NCI-H2196 treated with DMSO at 0.1 percent for 48 hours (cell line): ENCODE measurements around the gene CBFA2T3.
A peak's percentile ranks its signal among the peaks of the same experiment; 100 is the strongest.

Experiments used
- DNase-seq: peaks from one replicate; lab custom pipeline; 2025; ENCODE audit not compliant: unreplicated experiment; lab: John Stamatoyannopoulos, UW

The CBFA2T3 gene

GRCh38 chr16:88865310-88865709 lies 111.7 kb downstream of the CBFA2T3 start:
- no peak for DNase-seq

GRCh38 chr16:88864521-88864920 lies 112.5 kb downstream of the CBFA2T3 start:
- no peak for DNase-seq

- DNase-seq, result no peak
These were observed 112.9 kb downstream of the CBFA2T3 start for GRCh38 chr16:88864099-88864498.

- DNase-seq, result no peak
These were observed 113.6 kb downstream of the CBFA2T3 start for GRCh38 chr16:88863426-88863825.

GRCh38 chr16:88862968-88863367 lies 114.0 kb downstream of the CBFA2T3 start:
- DNase-seq, result no peak

GRCh38 chr16:88861359-88861758 lies 115.6 kb downstream of the CBFA2T3 start:
- no peak for DNase-seq

- no peak for DNase-seq
These were observed 117.5 kb downstream of the CBFA2T3 start for GRCh38 chr16:88859381-88860091.

- DNase-seq, result no peak
These were observed 119.2 kb downstream of the CBFA2T3 start for GRCh38 chr16:88857728-88858339.

- DNase-seq, result peak; percentile 81
These were observed 119.9 kb downstream of the CBFA2T3 start, which contains the start of the genes GALNS and TRAPPC2L for GRCh38 chr16:88856828-88857727. GALNS (minus strand) TSS chr16:88856947; CDS start chr16:88856877, 70 bp downstream. TRAPPC2L (plus strand) TSS chr16:88857127; CDS start chr16:88857151, 24 bp downstream.

GRCh38 chr16:88856122-88856827 lies 120.7 kb downstream of the CBFA2T3 start:
- no peak for DNase-seq

- no peak for DNase-seq
These were observed 121.3 kb downstream of the CBFA2T3 start for GRCh38 chr16:88855736-88856121.

GRCh38 chr16:88855176-88855575 lies 121.8 kb downstream of the CBFA2T3 start:
- DNase-seq, result no peak

- no peak for DNase-seq
These were observed 122.5 kb downstream of the CBFA2T3 start for GRCh38 chr16:88854306-88855111.

GRCh38 chr16:88853325-88853941 lies 123.6 kb downstream of the CBFA2T3 start:
- DNase-seq, result no peak

GRCh38 chr16:88851616-88852015 lies 125.4 kb downstream of the CBFA2T3 start:
- DNase-seq, result no peak

- no peak for DNase-seq
These were observed 126.3 kb downstream of the CBFA2T3 start for GRCh38 chr16:88850531-88851199.

GRCh38 chr16:88848557-88848956 lies 128.4 kb downstream of the CBFA2T3 start:
- DNase-seq, result no peak

- DNase-seq, result no peak
These were observed 129.4 kb downstream of the CBFA2T3 start for GRCh38 chr16:88847654-88848053.

- DNase-seq, result no peak
These were observed 130.9 kb downstream of the CBFA2T3 start for GRCh38 chr16:88846088-88846487.
